Uterus (tissue), 4 donors: Measurements from ENCODE around the gene ABCG1. TPM values are rescaled to one million over a fixed set of nuclear protein-coding genes. Genes with fewer than 3 reads are reported as not detected.

Experiments
- DNase-seq, 2 donors: peaks; one replicate each; pipeline ENCODE4 v3.0.0-alpha.2; 2019 to 2020
- H3K27ac ChIP-seq, 2 donors: fragments of 200-600 bp; sonication (generic); 1 replicate in 1 of 2; 2 replicates in 1 of 2; pipeline ENCODE4 v1.5.1; 2016 to 2018
- H3K27me3 ChIP-seq, 2 donors: fragments of 200-600 bp; sonication (generic); one replicate each; pipeline ENCODE4 v1.5.1; 2018 to 2019; ENCODE audit warnings: control low read depth in 1 of 2
- H3K36me3 ChIP-seq, 2 donors: fragments of 200-600 bp; sonication (generic); one replicate each; pipeline ENCODE4 v1.5.1; 2019; ENCODE audit warnings: control low read depth in 1 of 2
- H3K4me1 ChIP-seq, 2 donors: fragments of 200-600 bp; sonication (generic); one replicate each; pipeline ENCODE4 v1.5.1; 2018 to 2019; ENCODE audit warnings: control low read depth in 1 of 2
- H3K4me3 ChIP-seq, 2 donors: fragments of 200-600 bp; sonication (generic); 1 replicate in 1 of 2; 2 replicates in 1 of 2; pipeline ENCODE4 v1.5.1; 2018 to 2019; ENCODE audit warnings: mild to moderate bottlenecking in 1 of 2
- H3K9me3 ChIP-seq, 2 donors: fragments of 200-600 bp; sonication (generic); one replicate each; pipeline ENCODE4 v1.5.1; 2019; ENCODE audit warnings: control low read depth in 1 of 2
- POLR2A ChIP-seq, 2 donors: fragments of 450-650 bp; IDR thresholded peaks; one replicate each; pipeline ENCODE4 v1.6.1; 2016; ENCODE audit warnings: antibody characterized with exemption in 2 of 2, mild to moderate bottlenecking in 1 of 2, moderate library complexity in 1 of 2
- intact Hi-C: fragments of 100-400 bp; cut with DNase I; formaldehyde crosslinking; loops from one replicate; pipeline ENCODE4 v1.15.1; 2023; ENCODE audit warnings: low total_unique reads
- total RNA-seq, 4 donors: library from RNA; depleted of rRNA in 3 of 4; stranded (reverse); fragments of >200 nt in 3 of 4; gene quantifications; one replicate each; pipeline versions ENCODE4 v1.1.0 to v1.2.4, GENCODE V29; 2014 to 2023
- TF ChIP-seq, protein P1 (sequence below), 4 experiments: fragments of 200-600 bp in 2 of 4; fragments of 450-650 bp in 2 of 4; sonication (generic) in 2 of 4; IDR thresholded peaks; one replicate each; pipeline ENCODE4 v1.5.1; 2016 to 2019; ENCODE audit warnings: antibody characterized with exemption in 4 of 4, mild to moderate bottlenecking in 2 of 4, moderate library complexity in 1 of 4
- donor health status: DM: yes; HTN: yes; CAD: no.

ABCG1 gene
- total RNA-seq, 4 donors from 2014 or later = 11.8 to 51.7 (median 18.4) TPM

DNA sequence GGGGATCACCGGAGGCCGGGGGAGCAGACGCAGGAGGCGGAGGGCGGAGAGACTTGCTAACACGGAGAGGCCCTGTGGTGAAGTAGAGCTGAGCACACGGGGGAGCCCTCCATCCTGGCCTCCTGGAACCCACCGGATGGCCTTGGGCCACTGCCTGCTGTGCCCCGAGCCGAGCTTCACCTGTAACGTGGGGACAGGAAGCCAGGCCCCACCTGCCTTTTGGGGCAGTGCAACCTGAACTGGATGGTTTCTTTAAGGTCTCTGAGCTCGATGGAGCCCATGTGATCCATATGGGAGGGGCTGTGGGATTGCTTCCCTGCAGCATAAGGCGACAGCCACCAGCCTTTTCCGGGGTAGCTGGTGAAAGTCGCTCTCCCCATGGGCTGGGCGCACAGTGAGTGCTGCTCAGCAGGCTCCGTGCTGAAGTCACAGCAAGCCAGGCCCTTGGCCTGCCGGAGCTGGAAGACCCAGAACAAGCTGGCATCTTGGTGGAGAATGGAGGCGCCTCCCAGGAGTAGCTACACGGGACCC, 60.5 kb downstream of the ABCG1 start:
- no peak for TF ChIP-seq POLR2A (IDR thresholded peaks at IDR 0.05)
- TF ChIP-seq, protein P1, sequence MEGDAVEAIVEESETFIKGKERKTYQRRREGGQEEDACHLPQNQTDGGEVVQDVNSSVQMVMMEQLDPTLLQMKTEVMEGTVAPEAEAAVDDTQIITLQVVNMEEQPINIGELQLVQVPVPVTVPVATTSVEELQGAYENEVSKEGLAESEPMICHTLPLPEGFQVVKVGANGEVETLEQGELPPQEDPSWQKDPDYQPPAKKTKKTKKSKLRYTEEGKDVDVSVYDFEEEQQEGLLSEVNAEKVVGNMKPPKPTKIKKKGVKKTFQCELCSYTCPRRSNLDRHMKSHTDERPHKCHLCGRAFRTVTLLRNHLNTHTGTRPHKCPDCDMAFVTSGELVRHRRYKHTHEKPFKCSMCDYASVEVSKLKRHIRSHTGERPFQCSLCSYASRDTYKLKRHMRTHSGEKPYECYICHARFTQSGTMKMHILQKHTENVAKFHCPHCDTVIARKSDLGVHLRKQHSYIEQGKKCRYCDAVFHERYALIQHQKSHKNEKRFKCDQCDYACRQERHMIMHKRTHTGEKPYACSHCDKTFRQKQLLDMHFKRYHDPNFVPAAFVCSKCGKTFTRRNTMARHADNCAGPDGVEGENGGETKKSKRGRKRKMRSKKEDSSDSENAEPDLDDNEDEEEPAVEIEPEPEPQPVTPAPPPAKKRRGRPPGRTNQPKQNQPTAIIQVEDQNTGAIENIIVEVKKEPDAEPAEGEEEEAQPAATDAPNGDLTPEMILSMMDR (IDR thresholded peaks at IDR 0.05) = no peak
- Histone ChIP-seq H3K27me3 (no peaks in the 10 kb centered on the region), H3K36me3 (no peaks in the 10 kb centered on the region), H3K4me3 (no peak overlapping the region), H3K4me1 (no peaks in the 10 kb centered on the region), H3K9me3 (no peaks in the 10 kb centered on the region), H3K27ac (no peak overlapping the region)
- no peak for DNase-seq
- intact Hi-C loops = no loop called here

DNA sequence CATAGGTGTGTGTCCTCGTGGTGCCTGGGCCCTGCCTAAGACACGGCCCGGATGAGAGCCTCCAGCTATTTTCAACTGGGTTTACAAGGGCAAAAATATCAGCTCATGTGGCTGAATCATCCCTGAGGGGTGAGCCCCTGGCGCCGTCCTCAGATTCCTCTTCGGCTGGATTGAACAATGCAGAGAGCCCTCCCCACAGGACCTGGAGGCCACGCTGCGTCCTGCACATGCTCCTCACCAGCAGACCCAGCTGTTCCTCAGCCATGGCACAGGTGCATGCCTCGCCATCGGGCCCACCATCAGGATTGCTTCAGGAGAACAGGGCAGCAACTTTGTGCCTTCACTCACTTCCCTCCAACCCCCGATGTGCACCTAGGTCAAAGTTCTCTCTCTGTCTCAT, 60.9 kb downstream of the ABCG1 start:
- Histone ChIP-seq H3K27me3 (no peaks in the 10 kb centered on the region), H3K4me3 (no peak overlapping the region), H3K27ac (no peak overlapping the region), H3K36me3 (no peaks in the 10 kb centered on the region), H3K9me3 (no peaks in the 10 kb centered on the region), H3K4me1 (no peaks in the 10 kb centered on the region)
- intact Hi-C loops = no loop called here
- DNase-seq = no peak
- TF ChIP-seq, protein P1 (IDR thresholded peaks at IDR 0.05) = no peak
- no peak for TF ChIP-seq POLR2A (IDR thresholded peaks at IDR 0.05)

DNA sequence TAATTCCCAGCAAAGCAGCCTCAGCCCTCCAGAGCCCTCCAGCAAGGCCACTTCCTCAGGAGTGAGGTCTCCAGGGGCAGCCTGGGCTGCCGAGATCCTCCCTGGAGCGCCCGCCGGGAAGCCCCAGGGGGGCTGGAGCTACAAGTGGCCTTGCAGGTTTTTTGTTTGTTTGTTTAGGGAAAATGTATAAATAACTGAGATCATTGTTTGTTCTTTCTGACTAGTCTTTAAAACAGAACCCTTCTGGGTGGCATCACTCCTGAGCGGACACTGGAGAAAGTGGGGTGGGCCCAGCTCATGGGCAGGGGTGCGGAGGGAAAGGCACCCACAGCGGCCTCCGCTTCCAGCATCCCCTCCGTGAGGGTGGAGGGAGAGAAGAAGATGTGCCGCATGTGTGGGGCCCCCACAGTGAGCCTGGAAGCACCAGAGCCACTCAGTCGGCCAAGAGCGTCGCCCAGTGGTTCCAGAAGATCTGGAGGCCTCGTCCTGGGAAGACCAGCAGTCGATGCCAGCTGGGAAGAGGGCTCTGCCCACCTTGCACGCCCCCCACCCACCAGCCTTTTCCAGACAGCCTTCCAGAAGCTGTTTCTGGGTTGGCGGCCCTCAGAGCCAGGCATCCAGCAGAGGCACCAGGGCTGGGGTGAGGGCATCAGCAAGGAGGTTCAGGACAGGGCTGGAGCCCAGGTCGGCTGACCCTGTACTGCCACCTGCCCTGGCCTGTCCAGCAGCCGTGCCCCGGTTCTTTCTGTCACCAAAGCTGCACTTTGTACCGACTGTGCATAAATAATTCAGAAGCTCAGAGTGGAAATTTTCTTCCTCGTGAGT, 61.6 kb downstream of the ABCG1 start:
- no peak for DNase-seq
- intact Hi-C loops = no loop called here
- TF ChIP-seq, protein P1 (IDR thresholded peaks at IDR 0.05) = no peak
- no peak for TF ChIP-seq POLR2A (IDR thresholded peaks at IDR 0.05)
- Histone ChIP-seq H3K27me3 (no peaks in the 10 kb centered on the region), H3K4me1 (no peaks in the 10 kb centered on the region), H3K27ac (no peak overlapping the region), H3K4me3 (no peak overlapping the region), H3K36me3 (no peaks in the 10 kb centered on the region), H3K9me3 (no peaks in the 10 kb centered on the region)

DNA sequence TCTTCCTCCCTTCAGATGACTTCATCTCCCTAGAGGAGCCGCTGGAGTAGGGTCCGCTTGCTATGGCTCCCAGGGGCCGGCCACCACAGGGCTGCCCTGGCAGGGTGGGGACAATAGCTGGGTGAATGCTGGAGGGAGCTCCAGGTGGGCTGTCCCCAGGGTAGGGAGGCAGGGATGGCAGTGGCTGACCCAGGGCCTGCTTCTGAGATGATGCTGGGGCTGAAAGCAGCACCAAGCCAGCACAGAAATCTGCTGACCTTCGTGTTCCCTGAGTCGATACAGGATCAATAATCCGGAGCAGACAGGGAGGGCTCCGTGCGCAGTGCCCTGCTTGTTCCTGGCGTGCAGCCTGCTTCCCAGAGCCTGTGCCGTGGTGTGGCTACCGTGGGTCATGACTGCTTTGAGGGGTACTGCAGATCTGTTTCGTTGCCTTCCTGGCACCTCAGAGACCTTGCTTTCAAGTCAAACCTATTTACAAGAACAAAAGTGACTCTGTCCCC, 62.3 kb downstream of the ABCG1 start:
- intact Hi-C loops = no loop called here
- TF ChIP-seq, protein P1 (IDR thresholded peaks at IDR 0.05) = no peak
- no peak for TF ChIP-seq POLR2A (IDR thresholded peaks at IDR 0.05)
- H3K36me3 ChIP-seq = no peaks in the 10 kb centered on the region

DNA sequence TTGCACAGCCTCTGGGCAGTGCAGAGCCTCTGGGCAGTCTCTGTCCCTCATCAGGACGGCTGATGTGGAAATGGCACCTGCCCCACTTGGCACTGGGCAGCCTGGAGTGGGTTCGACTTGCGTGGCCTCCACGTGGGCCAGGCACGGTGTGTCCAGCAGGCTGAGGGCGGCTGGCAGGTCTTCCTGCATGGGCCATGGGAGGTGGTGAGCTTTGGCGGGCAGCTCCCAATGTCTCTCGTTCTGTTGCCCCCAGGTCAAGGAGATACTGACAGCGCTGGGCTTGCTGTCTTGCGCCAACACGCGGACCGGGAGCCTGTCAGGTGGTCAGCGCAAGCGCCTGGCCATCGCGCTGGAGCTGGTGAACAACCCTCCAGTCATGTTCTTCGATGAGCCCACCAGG, 63.1 kb downstream of the ABCG1 start:
- Histone ChIP-seq H3K27ac (no peak overlapping the region), H3K9me3 (no peaks in the 10 kb centered on the region), H3K27me3 (no peaks in the 10 kb centered on the region), H3K4me3 (no peak overlapping the region), H3K36me3 (no peaks in the 10 kb centered on the region), H3K4me1 (no peaks in the 10 kb centered on the region)
- DNase-seq = no peak
- intact Hi-C loops = no loop called here
- TF ChIP-seq POLR2A (IDR thresholded peaks at IDR 0.05) = no peak
- TF ChIP-seq, protein P1 (IDR thresholded peaks at IDR 0.05) = no peak

More for the DNA sequence above, 62.3 kb downstream of the ABCG1 start:
- DNase-seq = no peak
- no peaks in the 10 kb centered on the region for H3K4me1 ChIP-seq
- H3K27ac ChIP-seq = no peak overlapping the region
- H3K27me3 ChIP-seq = no peaks in the 10 kb centered on the region
- H3K4me3 ChIP-seq = no peak overlapping the region
- H3K9me3 ChIP-seq = no peaks in the 10 kb centered on the region
